ENCODE measurements around the gene TMEM260.
"Not testable (repeated sequence)": the region's sequence is repeated elsewhere in the genome, so short reads cannot be mapped to it uniquely, and the experiment has no call there.

The TMEM260 gene

GRCh38 chr14:56676042-56676441 is 96.4 kb downstream of the TMEM260 start:
- no peak for DNase-seq (ENCODE audit: low read depth in 3 of 3)

- no peak for DNase-seq (ENCODE audit: low read depth in 3 of 3)
Observed at GRCh38 chr14:56678838-56679237, 99.2 kb downstream of the TMEM260 start.

GRCh38 chr14:56686416-56686815 is 106.8 kb downstream of the TMEM260 start:
- DNase-seq (ENCODE audit: low read depth in 3 of 3) = no peak

GRCh38 chr14:56687123-56687522 is 107.5 kb downstream of the TMEM260 start:
- DNase-seq (ENCODE audit: low read depth in 3 of 3) = no peak

GRCh38 chr14:56694609-56695008 is 115.0 kb downstream of the TMEM260 start:
- DNase-seq (ENCODE audit: low read depth in 3 of 3) = no peak

- not testable (repeated sequence) for DNase-seq (ENCODE audit: low read depth in 3 of 3)
Observed at GRCh38 chr14:56695216-56695615, 115.6 kb downstream of the TMEM260 start.

All from stimulated activated CD4-positive, alpha-beta T cell treated with anti-CD3 and anti-CD28 coated beads, TNF-alpha, amount 100 ng/mL, for 24 hours (primary cell).